ENCODE measurements around the gene ANO1.
A peak's percentile ranks its signal among the peaks of the same experiment; 100 is the strongest.

The ANO1 gene

GRCh38 chr11:70201882-70202861 lies 124.1 kb downstream of the ANO1 start:
- TF ChIP-seq, protein P1, sequence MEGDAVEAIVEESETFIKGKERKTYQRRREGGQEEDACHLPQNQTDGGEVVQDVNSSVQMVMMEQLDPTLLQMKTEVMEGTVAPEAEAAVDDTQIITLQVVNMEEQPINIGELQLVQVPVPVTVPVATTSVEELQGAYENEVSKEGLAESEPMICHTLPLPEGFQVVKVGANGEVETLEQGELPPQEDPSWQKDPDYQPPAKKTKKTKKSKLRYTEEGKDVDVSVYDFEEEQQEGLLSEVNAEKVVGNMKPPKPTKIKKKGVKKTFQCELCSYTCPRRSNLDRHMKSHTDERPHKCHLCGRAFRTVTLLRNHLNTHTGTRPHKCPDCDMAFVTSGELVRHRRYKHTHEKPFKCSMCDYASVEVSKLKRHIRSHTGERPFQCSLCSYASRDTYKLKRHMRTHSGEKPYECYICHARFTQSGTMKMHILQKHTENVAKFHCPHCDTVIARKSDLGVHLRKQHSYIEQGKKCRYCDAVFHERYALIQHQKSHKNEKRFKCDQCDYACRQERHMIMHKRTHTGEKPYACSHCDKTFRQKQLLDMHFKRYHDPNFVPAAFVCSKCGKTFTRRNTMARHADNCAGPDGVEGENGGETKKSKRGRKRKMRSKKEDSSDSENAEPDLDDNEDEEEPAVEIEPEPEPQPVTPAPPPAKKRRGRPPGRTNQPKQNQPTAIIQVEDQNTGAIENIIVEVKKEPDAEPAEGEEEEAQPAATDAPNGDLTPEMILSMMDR (IDR thresholded peaks at IDR 0.05; ENCODE audit: low read depth, low read length), result no peak

DNA sequence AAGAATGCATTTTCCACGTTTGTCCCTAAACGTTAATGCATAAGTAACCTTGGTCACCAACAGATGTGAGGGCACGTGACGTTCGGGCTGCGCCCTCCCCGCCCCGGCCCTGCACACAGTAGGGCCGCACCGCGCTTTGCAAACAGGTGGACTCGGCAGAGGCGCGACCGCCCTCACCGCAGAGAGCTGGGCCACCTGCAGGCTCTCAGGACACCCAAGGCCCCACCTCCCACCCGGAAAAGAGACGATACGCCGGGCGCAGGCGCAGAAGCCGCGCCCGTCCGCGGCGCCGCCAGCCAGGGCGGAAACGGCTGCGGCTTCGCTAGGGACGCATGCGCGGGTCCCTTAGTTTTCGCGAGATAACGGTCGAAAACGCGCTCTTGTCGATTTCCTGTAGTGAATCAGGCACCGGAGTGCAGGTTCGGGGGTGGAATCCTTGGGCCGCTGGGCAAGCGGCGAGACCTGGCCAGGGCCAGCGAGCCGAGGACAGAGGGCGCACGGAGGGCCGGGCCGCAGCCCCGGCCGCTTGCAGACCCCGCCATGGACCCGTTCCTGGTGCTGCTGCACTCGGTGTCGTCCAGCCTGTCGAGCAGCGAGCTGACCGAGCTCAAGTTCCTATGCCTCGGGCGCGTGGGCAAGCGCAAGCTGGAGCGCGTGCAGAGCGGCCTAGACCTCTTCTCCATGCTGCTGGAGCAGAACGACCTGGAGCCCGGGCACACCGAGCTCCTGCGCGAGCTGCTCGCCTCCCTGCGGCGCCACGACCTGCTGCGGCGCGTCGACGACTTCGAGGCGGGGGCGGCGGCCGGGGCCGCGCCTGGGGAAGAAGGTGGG lies 125.0 kb downstream of the ANO1 start, which contains the start of gene FADD:
Gene FADD (plus strand): TSS at position 377 of the 831 bp plus-strand sequence. CDS start 164 bp downstream, at position 541.
- H3K4me3 ChIP-seq (ENCODE audit: low read depth, low read length), result peak within 1 kb of the TSS; percentile 97
- TF ChIP-seq, protein P1 (IDR thresholded peaks at IDR 0.05; ENCODE audit: low read depth, low read length), result no peak

More at GRCh38 chr11:70201882-70202861, 124.1 kb downstream of the ANO1 start:
- H3K4me3 ChIP-seq (ENCODE audit: low read depth, low read length), result peak overlapping the region; percentile 97

DNA sequence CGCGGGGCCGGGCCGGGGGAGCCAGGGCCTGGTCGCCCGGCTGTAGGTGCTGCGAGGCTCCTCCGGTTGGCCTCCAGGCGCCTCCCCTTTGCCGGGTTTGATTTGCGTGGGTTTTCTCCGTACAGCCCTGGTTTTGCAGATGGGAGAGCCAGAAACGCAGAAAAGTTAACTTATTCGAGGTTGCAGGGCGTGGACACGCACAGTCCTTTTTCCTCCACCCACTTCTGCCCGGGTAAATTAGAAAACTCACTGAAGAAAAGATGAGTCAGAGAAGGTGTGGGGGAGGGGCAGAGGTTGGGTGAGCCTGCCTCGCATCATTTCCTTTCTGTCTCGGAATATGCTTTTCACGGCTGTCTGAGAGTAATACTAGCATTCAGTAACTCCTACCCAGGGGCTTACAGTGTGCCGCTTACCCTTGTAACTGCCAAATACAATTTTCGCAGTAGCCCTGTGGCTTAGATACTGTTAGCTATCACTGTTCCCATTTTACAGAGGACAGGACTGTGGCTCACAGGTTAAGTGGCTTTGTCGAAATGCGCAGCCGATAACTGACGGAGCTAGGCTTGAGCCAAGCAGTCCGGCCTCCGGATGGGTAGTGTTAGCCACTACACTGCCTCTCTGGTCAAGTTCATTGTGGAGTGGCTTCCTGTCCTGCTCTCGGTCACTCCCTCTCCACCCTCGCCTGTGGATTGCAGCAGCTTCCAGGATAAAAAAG lies 125.8 kb downstream of the ANO1 start:
- TF ChIP-seq, protein P1 (IDR thresholded peaks at IDR 0.05; ENCODE audit: low read depth, low read length), result no peak
- H3K4me3 ChIP-seq (ENCODE audit: low read depth, low read length), result peak overlapping the region; percentile 97

GRCh38 chr11:70204466-70204799 lies 126.3 kb downstream of the ANO1 start:
- TF ChIP-seq, protein P1 (IDR thresholded peaks at IDR 0.05; ENCODE audit: low read depth, low read length), result no peak
- H3K4me3 ChIP-seq (ENCODE audit: low read depth, low read length), result peak overlapping the region; percentile 97

GRCh38 chr11:70205049-70205725 lies 127.1 kb downstream of the ANO1 start:
- TF ChIP-seq, protein P1 (IDR thresholded peaks at IDR 0.05; ENCODE audit: low read depth, low read length), result no peak
- H3K4me3 ChIP-seq (ENCODE audit: low read depth, low read length), result peak overlapping the region; percentile 97

GRCh38 chr11:70205766-70206165 lies 127.6 kb downstream of the ANO1 start:
- H3K4me3 ChIP-seq (ENCODE audit: low read depth, low read length), result no peak overlapping the region
- TF ChIP-seq, protein P1 (IDR thresholded peaks at IDR 0.05; ENCODE audit: low read depth, low read length), result no peak
